ENCODE data around the gene WIPF1.

WIPF1 gene

GRCh38 chr2:174613531-174613930 lies 15.9 kb upstream of the WIPF1 start:
- FAIRE-seq: no peak
- no peak for DNase-seq (ENCODE audit: insufficient read length, low spot score)
- TF ChIP-seq POLR2A (IDR thresholded peaks at IDR 0.05; ENCODE audit: low read depth, low read length): no peak

- no peak for TF ChIP-seq POLR2A (IDR thresholded peaks at IDR 0.05; ENCODE audit: low read depth, low read length)
- FAIRE-seq (no peak), DNase-seq (ENCODE audit: insufficient read length, low spot score) (no peak)
These were observed 15.4 kb upstream of the WIPF1 start for GRCh38 chr2:174612970-174613369.

GRCh38 chr2:174611854-174612253 lies 14.2 kb upstream of the WIPF1 start:
- FAIRE-seq (no peak), DNase-seq (ENCODE audit: insufficient read length, low spot score) (no peak)
- TF ChIP-seq POLR2A (IDR thresholded peaks at IDR 0.05; ENCODE audit: low read depth, low read length): no peak

- DNase-seq (ENCODE audit: insufficient read length, low spot score): no peak
- no peak for TF ChIP-seq POLR2A (IDR thresholded peaks at IDR 0.05; ENCODE audit: low read depth, low read length)
- no peak for FAIRE-seq
These were observed 13.4 kb upstream of the WIPF1 start for GRCh38 chr2:174611006-174611405.

GRCh38 chr2:174610243-174610995 lies 12.8 kb upstream of the WIPF1 start:
- FAIRE-seq (no peak), DNase-seq (ENCODE audit: insufficient read length, low spot score) (no peak)
- TF ChIP-seq POLR2A (IDR thresholded peaks at IDR 0.05; ENCODE audit: low read depth, low read length): no peak

- no peak for FAIRE-seq
- no peak for DNase-seq (ENCODE audit: insufficient read length, low spot score)
- TF ChIP-seq POLR2A (IDR thresholded peaks at IDR 0.05; ENCODE audit: low read depth, low read length): no peak
These were observed 11.7 kb upstream of the WIPF1 start for GRCh38 chr2:174609261-174609660.

- TF ChIP-seq POLR2A (IDR thresholded peaks at IDR 0.05; ENCODE audit: low read depth, low read length): no peak
- FAIRE-seq: no peak
- DNase-seq (ENCODE audit: insufficient read length, low spot score): no peak
These were observed 11.2 kb upstream of the WIPF1 start for GRCh38 chr2:174608866-174609214.

- FAIRE-seq (no peak), DNase-seq (ENCODE audit: insufficient read length, low spot score) (no peak)
- TF ChIP-seq POLR2A (IDR thresholded peaks at IDR 0.05; ENCODE audit: low read depth, low read length): no peak
These were observed 10.6 kb upstream of the WIPF1 start for GRCh38 chr2:174607989-174608865.

GRCh38 chr2:174607584-174607983 lies 10.0 kb upstream of the WIPF1 start:
- FAIRE-seq (no peak), DNase-seq (ENCODE audit: insufficient read length, low spot score) (no peak)
- no peak for TF ChIP-seq POLR2A (IDR thresholded peaks at IDR 0.05; ENCODE audit: low read depth, low read length)

- FAIRE-seq (no peak), DNase-seq (ENCODE audit: insufficient read length, low spot score) (peak; percentile 13)
- TF ChIP-seq POLR2A (IDR thresholded peaks at IDR 0.05; ENCODE audit: low read depth, low read length): no peak
These were observed 8.7 kb upstream of the WIPF1 start for GRCh38 chr2:174606336-174606735.

GRCh38 chr2:174605687-174606086 lies 8.1 kb upstream of the WIPF1 start:
- DNase-seq (ENCODE audit: insufficient read length, low spot score) (no peak), FAIRE-seq (no peak)
- TF ChIP-seq POLR2A (IDR thresholded peaks at IDR 0.05; ENCODE audit: low read depth, low read length): no peak

- FAIRE-seq (no peak), DNase-seq (ENCODE audit: insufficient read length, low spot score) (no peak)
- TF ChIP-seq POLR2A (IDR thresholded peaks at IDR 0.05; ENCODE audit: low read depth, low read length): no peak
These were observed 5.7 kb upstream of the WIPF1 start for GRCh38 chr2:174603280-174603679.

- DNase-seq (ENCODE audit: insufficient read length, low spot score) (no peak), FAIRE-seq (no peak)
- no peak for TF ChIP-seq POLR2A (IDR thresholded peaks at IDR 0.05; ENCODE audit: low read depth, low read length)
These were observed 5.1 kb upstream of the WIPF1 start for GRCh38 chr2:174602745-174603144.

- FAIRE-seq (no peak), DNase-seq (ENCODE audit: insufficient read length, low spot score) (no peak)
- TF ChIP-seq POLR2A (IDR thresholded peaks at IDR 0.05; ENCODE audit: low read depth, low read length): no peak
These were observed 2.7 kb upstream of the WIPF1 start for GRCh38 chr2:174600349-174600748.

Measured in H54 (cell line).